HG03469 (cell line): ENCODE data around the gene CEP43.

ENCODE experiments used
- ATAC-seq: cut with Tn5 transposase; IDR thresholded peaks from one replicate; pipeline ENCODE4 v1.9.1; 2021; ENCODE audit warnings: mild to moderate bottlenecking, moderate library complexity, moderate number of reproducible peaks; ENCODE audit not compliant: unreplicated experiment

The CEP43 gene

DNA sequence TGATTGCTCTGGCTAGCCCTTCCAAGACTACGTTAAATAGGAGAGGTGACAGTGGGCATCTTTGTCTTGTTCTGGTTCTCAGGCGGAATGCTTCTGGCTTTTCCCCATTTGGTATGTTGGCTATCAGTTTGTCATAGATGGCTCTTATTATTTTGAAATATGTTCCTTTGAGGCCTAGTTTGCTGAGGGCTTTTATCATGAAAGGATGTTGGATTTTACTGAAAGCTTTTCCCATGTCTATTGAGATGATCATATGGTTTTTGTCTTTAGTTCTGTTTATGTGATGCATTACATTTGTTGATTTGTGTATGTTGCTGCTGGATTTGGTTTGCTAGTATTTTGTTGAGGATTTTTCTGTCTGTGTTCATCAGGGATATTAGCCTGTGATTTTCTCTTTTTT, 32.9 kb upstream of the CEP43 start:
- ATAC-seq = no peak

- no peak for ATAC-seq
Measured at GRCh38 chr6:166969390-166970002, 29.7 kb upstream of the CEP43 start.

DNA sequence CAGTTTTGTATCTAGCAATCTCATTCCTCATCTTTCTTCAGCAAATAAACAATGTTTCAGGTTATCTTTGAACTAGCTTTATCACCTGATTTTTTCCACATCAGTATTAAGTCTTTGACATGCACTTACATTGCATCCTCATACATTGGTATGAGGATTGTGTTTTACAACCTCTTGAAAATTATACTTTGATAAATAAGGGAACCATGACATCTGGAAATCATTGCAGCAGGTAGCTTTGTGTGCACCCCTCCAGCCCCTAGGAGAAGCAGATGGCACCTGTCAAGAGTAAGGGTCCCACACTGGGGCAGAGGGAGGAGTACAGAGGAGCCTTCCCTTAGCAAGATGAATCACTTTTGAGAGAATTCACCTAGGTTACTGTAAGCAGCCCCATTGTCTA, 29.1 kb upstream of the CEP43 start:
- no peak for ATAC-seq

DNA sequence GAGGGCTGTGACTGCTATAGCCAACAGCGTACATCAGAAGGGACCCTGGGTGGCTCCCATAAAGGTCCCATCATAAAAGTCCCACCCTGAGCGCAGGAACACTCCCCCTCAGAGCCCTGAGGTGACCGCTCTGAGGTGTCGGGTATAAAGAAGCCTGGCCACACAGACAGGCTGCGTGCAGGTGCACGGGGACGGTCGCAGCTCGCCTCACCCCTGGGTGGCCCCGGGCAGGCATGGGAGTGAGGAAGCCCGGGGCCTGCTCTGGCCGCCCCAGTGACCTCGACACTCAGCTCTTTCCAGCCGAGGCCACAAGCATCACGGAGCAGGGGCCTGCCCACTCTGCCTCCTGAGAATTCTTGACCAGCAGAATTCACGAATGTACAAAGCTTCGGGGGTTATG, 28.4 kb upstream of the CEP43 start:
- no peak for ATAC-seq

DNA sequence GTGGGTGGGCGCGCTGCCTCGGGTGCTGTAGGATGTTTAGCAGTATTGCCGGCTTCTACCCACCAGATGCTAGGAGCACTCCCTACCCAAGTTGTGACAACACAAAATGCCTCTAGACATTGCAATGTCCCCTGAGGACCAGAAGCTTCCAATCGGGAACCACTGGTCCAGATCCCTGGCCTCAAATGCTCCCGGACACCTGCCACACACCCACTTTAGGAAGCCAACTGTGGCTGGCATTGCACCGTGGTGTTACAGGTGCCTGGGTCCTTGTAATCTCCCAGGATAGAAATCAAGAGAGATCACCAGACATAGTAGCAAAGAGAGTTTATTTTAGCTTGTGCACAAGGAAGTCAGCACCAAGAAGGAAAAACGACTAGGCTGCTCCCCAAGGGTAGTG, 27.9 kb upstream of the CEP43 start:
- ATAC-seq = no peak

GRCh38 chr6:166972101-166972500, 27.1 kb upstream of the CEP43 start:
- no peak for ATAC-seq

GRCh38 chr6:166976636-166977035, 22.6 kb upstream of the CEP43 start:
- ATAC-seq = no peak

- no peak for ATAC-seq
Measured at GRCh38 chr6:166977621-166978525, 21.3 kb upstream of the CEP43 start.

GRCh38 chr6:166980738-166981137, 18.5 kb upstream of the CEP43 start:
- no peak for ATAC-seq

- ATAC-seq = no peak
Measured at GRCh38 chr6:166987448-166987847, 11.7 kb upstream of the CEP43 start.

- ATAC-seq = no peak
Measured at GRCh38 chr6:166987930-166988329, 11.3 kb upstream of the CEP43 start.

GRCh38 chr6:166988674-166989201, 10.5 kb upstream of the CEP43 start:
- no peak for ATAC-seq

GRCh38 chr6:166989427-166990032, 9.7 kb upstream of the CEP43 start:
- ATAC-seq = peak; percentile 61

DNA sequence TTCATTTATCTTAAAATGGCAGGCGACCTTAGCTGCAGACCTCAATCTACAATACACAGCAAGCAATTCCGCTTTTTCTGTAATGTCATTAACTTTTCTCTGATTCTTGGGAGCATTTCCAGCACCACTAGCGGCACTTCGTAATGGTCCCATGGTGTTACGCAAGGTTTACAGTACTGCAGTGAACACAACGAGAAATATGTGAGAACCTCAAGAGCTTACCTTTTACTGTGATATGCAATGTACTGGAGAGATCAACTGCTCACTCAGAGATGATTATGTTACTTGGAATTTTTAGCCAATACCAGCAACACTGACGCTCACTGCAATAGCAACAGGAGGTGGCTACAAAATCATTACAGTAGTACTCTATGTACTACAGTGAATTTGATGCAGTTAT, 2.8 kb upstream of the CEP43 start:
- no peak for ATAC-seq

DNA sequence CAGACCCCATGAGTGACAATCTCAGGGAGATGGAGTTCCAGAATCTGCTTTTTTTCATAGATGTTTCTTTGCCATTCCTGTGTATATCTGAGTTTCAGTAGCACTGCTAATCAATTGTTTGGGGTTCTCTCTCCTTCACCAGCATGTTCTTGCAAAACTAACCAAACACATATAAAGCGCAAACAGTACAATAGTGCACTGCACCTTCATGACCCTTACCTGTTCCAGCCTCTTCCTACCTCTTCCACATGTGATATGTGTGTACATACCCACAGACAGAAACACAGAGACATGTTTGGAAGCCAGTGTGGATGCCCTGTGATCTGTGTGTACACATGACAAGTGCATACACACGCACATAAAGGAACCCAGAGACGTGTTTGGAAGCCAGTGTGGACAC, 1.8 kb upstream of the CEP43 start:
- ATAC-seq = no peak

GRCh38 chr6:166997768-166998255, 1.4 kb upstream of the CEP43 start:
- peak; percentile 19 for ATAC-seq

DNA sequence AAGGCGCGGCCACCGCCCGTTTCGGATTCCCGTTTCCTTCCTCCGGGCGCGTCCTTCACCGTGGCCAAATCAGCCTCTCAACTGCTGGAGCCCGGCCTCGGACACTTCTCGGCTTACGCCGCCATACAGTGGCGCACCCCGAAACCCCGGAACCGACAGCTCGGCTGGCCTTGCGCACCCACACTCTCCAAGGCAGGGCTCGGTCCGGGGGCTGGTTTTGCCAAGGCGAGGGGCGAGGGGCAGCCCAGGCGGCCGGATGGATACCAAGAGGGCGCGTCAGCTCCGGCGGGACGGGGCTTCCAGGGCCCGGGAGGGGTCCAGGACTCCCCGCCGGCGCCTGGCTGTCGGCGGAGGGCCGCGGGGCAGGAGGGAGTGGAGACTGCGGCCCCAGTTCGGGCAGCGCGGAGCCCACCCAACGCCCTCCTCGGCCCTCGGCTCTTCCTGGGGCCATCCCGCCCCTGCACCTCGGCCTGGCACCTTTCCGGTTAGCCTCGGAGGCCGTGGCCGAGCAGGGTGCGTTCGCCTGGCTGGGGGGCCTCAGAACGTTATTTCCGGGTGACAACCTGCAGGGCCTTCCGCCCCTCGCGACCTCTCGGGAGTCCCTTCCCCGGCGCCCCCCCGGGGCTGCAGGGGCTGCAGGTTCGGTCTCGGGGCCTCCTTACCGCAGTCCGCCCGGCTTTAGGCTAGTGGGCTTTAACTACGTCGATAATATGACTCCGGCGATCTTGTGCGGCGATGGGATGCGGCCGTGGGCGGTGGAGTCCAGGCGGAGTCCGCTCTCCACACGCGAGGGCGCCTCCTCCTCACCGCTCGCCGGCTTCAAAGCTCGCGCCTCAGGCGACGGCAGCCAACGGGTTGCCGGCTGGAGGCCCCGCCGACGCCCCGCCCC, 697 bp upstream of the CEP43 start:
- peak; percentile 6 for ATAC-seq

GRCh38 chr6:166999884-167000253, 672 bp downstream of the CEP43 start:
- ATAC-seq = no peak

- ATAC-seq = no peak
Measured at GRCh38 chr6:167000759-167001158, 1.6 kb downstream of the CEP43 start.

- ATAC-seq = no peak
Measured at GRCh38 chr6:167005350-167006159, 6.4 kb downstream of the CEP43 start.
